GM19099 (cell line): Measurements from ENCODE around the gene CPLX1.

ENCODE experiments used
- POLR2A ChIP-seq: IDR thresholded peaks from 3 replicates; pipeline ENCODE4 v1.6.1; 2011; ENCODE audit warnings: low read depth; ENCODE audit not compliant: insufficient read length; ENCODE audit errors: extremely low read depth

Gene CPLX1

DNA sequence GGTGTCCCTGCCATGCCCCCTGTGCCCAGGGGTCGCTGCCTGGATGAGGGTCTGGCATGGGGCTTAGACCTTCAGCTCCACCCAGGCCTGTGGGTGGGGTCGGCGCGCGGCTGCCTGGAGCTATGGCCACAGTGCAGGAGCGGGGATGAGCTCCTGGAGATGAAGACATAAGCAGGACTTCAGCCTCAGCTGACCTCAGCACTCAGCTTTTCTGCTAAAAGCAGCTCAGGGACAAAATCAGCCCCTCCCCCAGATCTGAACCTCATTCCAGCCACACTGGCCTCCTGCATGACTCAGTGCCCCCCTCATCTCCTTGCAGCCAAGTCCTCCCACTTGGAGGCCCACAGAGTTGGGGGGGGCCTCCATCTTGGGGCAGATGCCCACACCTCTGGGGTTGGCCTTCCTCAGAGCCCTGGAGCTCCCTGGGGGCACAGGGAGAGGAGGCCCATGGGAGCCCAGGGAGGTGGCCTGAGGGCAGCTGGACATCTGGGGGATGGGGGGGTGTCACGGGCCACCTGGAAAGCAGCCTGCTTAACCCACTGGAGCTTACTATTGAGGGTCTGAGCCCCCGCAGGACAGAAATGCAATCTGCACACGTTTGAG, 19.4 kb upstream of the CPLX1 start:
- no peak for TF ChIP-seq POLR2A

DNA sequence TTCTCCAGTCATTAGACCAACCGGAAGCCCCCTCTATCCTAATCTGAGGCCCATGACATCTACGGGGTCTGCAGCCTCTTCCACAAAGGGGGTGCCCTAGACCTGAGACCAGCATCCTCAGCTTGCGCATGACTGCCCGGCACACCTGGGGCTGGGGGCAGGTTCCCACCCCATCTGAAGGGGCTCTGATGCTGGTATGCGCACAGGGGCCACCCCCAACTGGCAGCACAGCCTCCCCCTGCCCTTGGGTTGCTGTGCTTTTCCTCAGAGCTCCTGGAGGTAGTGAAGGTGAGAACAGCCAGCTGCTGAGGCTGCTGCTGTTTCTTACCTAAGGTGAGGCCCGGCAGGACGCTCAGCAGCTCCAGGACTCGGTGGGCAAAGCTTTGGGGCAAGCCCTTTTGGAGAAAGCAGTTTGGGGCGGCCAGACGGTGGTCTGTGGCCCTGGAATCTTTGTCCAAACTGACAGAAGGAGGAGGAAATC, 18.9 kb upstream of the CPLX1 start:
- TF ChIP-seq POLR2A = no peak

DNA sequence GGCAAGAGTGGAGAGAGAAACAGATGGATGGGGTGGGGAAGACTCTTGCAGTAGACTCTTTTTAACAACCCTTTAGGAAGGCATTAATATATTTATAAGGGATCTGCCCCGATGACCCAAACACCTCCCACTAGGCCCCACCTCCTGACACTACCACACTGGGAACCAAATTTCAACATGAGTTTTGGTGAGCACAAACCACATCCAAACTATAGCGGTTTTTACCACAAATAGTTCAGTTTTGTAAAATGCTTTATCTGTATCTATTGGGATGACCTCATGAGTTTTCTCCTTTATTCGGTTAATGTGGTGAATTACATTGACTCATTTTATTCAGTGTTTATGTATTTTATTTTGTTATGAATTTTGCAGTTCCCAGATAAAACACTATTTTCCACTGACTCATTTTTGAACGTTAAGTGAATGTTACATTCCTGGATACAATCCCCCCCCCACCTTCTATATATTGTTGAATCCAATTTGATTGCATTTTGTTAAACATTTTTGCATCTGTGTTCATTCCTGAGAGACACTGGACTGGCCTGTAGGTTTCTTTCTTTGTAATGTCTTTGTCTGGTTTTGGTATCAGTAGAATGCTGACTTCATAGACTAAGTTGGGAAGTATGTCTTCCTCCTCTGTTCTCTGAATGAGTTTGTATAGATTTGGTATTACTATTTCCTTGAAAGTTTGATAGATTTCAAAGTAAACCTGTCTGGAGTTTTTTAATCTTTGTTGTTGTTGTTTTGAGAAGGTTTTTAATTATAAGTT, 13.9 kb upstream of the CPLX1 start:
- TF ChIP-seq POLR2A = no peak

DNA sequence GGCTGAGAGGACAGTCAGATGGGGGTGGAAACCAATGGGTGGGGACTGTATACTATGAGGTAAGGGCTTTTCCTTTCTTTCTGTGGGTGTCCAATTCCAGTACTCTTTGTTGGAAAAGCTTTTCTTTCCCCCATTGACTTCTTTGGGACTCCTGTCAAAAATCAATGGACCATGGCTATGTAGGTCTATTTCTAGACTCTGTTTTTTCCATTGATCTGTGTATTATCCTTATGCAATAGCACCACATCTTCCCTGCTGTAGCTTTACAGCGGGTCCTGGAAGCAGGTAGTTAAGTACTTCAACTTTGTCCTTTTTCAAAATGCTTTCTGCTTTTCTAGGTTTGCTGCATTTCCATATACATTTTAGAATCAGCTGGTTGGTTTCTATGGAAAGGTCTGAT, 11.8 kb upstream of the CPLX1 start:
- no peak for TF ChIP-seq POLR2A

DNA sequence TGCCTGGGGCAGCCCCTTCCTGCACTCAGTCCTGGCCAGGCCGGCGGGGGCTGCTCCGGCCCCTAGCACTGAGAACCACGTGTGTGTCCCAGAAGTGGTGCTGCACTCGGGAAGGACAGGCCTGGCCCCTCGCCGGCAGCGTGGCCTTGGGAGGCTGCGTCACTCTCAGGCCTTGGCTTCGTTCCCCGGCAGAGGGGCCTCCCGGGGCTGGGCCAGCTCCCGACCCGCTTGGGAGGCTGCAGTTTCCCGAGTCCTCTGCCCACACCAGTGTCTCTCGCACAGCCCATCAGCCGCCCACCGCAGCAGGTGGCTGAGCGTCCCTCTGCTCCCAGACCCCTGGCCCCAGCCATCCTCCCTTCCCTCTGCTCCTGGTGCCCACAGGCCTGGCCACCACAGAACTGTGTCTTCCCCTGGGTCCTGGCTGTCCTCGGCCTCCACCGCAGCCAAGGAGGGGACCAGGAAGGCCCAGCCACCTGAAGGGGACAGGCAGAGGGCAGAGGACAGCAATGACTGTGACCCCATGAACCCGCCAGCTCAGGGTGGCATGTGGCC, 10.9 kb upstream of the CPLX1 start:
- no peak for TF ChIP-seq POLR2A

DNA sequence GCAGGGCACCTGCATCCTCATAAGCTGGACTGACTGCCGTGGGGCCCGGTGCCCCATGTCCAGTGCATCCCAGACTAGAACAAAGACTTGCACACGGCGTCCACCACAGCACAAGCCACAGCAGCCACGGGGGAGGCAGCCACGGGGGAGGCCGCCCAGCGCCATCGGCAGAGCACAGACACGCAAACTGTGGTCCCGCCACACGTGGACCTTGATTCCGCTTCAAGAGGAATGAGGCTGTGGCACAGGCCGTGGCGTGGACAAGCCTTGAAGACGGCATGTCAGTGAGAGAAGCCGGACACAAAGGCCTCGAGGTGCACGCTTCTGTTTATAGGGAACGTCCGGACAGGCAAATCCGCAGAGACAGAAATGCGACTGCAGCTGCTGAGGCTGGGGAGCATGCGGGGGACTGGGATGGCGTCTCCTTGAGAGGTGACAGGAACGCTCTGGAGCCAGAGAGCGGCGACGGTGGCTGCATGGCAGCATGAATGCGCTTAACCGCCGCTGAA, 10.1 kb upstream of the CPLX1 start:
- no peak for TF ChIP-seq POLR2A

DNA sequence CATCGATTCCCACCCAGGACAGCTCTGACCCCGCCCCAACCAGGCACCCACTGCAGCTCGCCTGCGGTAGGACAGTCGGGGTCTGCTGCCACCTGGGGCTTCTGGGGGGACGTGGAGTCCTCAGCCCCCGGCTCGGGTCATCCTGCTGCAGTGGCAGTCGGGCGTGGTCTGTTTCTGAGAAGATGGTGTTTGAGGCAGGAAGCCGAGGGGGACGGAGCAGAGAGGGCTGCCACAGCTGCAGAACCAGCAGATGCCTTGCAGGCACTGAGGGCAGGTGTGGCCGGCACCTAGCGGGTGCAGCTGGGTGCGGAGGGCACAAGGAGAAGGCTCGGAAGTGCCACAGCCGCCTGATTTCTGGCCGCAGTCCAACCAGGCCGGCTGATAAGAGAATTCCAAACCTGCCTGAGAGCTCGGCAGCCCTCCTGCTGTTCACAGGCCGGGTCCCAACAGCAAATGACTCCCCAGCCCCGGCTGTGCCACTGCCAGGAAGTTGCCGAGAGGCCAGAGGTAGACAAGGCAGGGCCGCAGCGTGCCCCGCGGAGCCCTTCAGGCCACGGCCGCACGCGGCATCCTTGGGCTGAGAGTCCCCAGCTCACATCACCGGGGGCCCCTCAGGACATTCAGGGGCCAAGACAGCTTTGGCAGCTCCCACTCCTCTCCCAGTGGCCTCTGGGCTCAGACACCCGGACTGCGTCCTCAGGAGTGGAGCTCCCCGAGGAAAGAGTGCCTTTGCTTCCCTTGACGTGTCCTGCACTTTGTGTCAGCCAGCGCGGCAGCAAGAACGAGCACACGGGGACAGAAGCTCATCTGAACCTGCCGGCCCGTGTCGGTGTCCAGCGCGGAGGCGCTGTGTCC, 9.4 kb upstream of the CPLX1 start:
- TF ChIP-seq POLR2A = no peak

DNA sequence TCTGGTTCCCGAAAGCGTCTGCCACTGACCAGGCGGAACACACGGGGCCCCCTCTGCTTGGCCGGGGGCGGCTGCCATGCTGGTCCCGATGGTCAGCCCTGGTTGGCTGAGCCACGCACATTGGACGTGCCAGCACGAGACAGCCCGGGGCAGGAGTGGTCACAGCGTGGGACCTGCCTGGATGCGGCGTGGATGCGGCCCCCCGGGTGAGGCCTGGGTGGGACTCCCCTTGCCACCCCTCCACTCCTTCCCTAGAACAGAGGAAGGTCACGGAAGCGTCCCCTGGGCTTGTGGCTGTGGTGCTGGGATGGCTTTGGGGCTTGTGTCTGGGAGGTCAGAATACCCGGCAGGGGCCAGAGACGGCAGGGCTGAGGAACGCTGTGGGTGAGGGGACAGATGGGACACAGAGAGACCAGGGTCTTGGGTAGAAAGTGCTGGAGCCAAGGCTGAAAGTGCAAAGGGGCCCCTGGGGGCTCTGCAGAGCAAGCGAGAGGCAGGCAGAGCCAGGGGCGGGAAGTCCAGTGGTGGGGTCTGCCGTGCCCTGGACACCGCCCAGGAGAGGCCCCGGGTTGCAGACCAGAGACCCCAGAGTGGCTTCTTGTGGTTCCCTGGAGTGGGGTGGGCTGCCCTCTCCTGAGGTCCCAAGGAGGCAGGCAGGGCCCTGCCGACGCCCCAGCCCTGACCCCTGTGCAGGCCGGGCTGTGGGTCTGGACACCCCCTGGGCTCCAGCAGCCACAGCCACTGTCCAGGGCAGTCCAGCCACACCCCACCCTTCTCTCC, 8.6 kb upstream of the CPLX1 start:
- no peak for TF ChIP-seq POLR2A

DNA sequence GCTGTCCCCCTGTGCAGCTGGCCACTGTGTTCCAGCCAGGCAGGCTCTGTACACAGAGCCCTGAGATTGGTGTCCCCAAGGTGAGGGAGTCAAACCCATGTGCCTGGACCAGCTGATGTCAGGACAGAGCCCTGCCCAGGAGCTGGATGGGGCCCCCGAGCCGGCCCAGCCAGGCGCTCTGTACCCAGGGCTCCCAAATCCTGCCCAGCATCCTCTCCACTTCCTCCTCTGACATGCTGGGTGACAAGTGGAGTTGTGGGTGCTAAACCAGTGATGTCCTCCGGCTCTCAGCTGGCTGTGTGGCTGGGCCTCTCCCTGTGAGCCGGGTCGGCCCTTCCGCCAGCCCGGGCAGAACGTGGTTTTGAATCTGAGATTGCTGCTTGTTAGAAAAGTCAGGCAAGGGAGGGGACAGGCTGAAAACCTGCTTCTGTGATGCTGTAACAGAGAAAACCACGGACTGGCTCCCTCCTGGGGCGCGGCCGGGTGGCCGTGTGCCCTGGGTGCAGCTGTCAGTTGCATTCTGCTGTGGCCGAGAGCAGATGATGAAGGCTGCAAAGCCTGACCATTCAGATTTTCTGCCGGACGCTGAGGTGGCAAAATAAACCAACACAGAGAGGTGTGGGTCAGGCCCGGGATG, 7.9 kb upstream of the CPLX1 start:
- TF ChIP-seq POLR2A = no peak

DNA sequence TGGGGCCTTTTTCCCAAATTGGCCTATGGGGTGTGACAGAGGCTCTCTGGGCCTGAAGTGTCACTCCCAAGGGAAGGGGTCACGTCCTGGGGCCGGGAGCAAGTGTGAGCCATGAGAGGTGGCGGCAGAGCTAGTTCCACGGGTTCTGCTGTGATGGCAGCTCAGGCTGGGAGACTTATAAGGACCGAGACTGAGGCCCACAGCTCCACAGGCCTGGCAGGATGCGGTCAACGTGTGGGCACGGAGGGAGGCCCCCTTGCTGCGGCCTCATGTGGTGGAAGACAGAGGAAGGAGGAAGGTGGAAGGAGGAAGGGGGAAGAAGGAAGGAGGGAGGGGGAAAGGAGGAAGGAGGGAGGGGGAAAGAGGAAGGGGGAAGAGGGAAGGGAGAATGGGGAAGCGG, 7.2 kb upstream of the CPLX1 start:
- TF ChIP-seq POLR2A = no peak

DNA sequence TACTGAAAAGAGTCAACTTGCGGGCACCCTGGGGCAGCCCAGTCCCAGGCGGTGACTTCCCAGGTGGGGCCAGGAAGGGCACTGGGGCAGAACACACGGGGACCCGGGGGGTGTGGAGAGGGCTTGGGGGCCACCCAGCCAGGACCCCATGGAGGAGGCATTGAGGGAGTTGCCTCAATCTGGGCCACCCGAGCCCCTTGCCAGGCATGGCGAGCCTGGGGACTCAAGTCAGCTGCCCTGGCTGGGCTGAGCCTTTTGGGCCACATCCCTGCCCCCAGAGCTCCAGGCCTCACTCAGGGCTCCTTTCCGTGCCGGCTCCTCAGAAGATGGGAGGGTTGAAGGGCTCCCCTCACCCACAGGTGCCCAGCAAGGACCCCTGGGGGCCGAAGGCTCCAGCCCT, 6.6 kb upstream of the CPLX1 start:
- no peak for TF ChIP-seq POLR2A

DNA sequence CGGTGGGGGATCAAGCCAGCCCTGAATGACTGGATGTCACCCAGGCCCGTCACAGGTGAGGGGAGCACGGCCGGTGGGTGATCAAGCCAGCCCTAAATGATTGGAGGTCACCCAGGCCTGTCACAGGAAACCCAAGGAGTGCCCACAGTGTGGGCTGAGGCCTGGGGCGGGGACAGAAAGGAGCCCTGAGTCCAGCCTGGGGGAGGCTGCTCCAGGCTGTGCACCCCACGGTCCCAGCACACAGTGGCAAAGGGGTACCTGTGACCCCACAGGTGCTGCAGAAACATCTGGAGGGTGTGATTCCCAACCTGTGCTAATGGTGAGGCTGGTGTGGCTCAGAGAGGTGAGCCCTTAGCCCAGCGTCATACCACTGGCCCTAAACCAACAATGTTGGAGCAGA, 6.2 kb upstream of the CPLX1 start:
- no peak for TF ChIP-seq POLR2A

DNA sequence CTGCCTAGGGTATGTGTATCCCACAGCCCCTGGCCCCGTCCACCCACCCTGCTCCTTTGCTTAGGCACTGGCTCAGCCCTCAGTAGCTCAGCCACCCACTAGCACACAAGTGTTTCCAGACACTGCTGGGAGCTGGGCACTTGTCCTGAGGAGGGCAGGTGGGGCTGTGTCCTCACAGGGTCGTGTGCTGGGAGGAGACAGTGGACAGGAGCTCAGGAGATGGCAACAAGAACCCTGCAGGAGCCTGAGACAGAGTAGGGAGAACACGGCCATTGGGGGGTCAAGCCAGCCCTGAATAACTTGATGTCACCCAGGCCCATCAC, 5.5 kb upstream of the CPLX1 start:
- TF ChIP-seq POLR2A = no peak
